Spleen (tissue), 11 donors: ENCODE results near the gene HK3. TPM values are rescaled to one million over a fixed set of nuclear protein-coding genes. Genes with fewer than 3 reads are reported as not detected.

Source experiments
- DNase-seq: peaks from one replicate; pipeline ENCODE4 v3.0.0-alpha.2; 2020
- H3K27ac ChIP-seq, 8 donors: fragments of 200-600 bp; sonication (generic) in 7 of 8; 1 replicate in 4 of 8; 2 replicates in 4 of 8; pipeline versions ENCODE4 v1.5.0 to v1.8.0; 2016 to 2021; ENCODE audit warnings: inconsistent platforms in 4 of 8, mild to moderate bottlenecking in 4 of 8, moderate library complexity in 1 of 8
- H3K27me3 ChIP-seq, 7 donors: fragments of 200-600 bp; sonication (generic) in 6 of 7; replicated peaks in 1 of 7; 1 replicate in 4 of 7; 2 replicates in 3 of 7; pipeline versions ENCODE4 v1.5.0 to v1.8.0; 2016 to 2021; ENCODE audit warnings: inconsistent platforms in 3 of 7, mild to moderate bottlenecking in 1 of 7
- H3K36me3 ChIP-seq, 6 donors: fragments of 200-600 bp; sonication (generic) in 5 of 6; 1 replicate in 4 of 6; 2 replicates in 2 of 6; pipeline versions ENCODE4 v1.5.0 to v1.8.0; 2016 to 2021; ENCODE audit warnings: inconsistent platforms in 2 of 6
- H3K4me1 ChIP-seq, 6 donors: fragments of 200-600 bp; sonication (generic) in 5 of 6; 1 replicate in 3 of 6; 2 replicates in 3 of 6; pipeline versions ENCODE4 v1.5.0 to v1.8.0; 2016 to 2021; ENCODE audit warnings: inconsistent platforms in 3 of 6
- H3K4me3 ChIP-seq, 8 donors: fragments of 200-600 bp; sonication (generic) in 7 of 8; 1 replicate in 4 of 8; 2 replicates in 4 of 8; pipeline versions ENCODE4 v1.5.0 to v1.8.0; 2016 to 2021; ENCODE audit warnings: inconsistent platforms in 4 of 8, mild to moderate bottlenecking in 4 of 8, moderate library complexity in 2 of 8
- H3K9me3 ChIP-seq, 8 donors: fragments of 200-600 bp; sonication (generic) in 7 of 8; 1 replicate in 4 of 8; 2 replicates in 4 of 8; pipeline versions ENCODE4 v1.5.0 to v1.8.0; 2016 to 2021; ENCODE audit warnings: inconsistent platforms in 4 of 8
- CTCF ChIP-seq, 11 experiments: fragments of 200-600 bp in 7 of 11; fragments of 450-650 bp in 4 of 11; sonication (generic) in 4 of 11; IDR thresholded peaks in 8 of 11; conservative IDR thresholded peaks in 3 of 11; 1 replicate in 7 of 11; 2 replicates in 4 of 11; pipeline versions ENCODE4 v1.4.0 to v1.8.0; 2016 to 2021; ENCODE audit warnings: antibody characterized with exemption in 11 of 11, inconsistent platforms in 4 of 11, mild to moderate bottlenecking in 1 of 11
- POLR2A ChIP-seq, 3 donors: fragments of 450-650 bp; IDR thresholded peaks; one replicate each; pipeline ENCODE4 v1.5.1; 2017; ENCODE audit warnings: antibody characterized with exemption in 3 of 3, mild to moderate bottlenecking in 1 of 3
- POLR2AphosphoS5 ChIP-seq, 3 donors: sonication (generic); formaldehyde crosslinking; IDR thresholded peaks; one replicate each; pipeline ENCODE4 v1.5.1; 2017; ENCODE audit warnings: antibody characterized with exemption in 3 of 3
- WGBS, 5 donors: extraction: QIAGEN DNeasy Blood & Tissue Kit in 3 of 5; methylation state at CpG; one replicate each; pipeline versions ENCODE4 v1.1.5 to v1.1.7; 2013 to 2018; 5-methylcytosine and 5-hydroxymethylcytosine counted together
- intact Hi-C: fragments of 100-400 bp; cut with DNase I; formaldehyde crosslinking; loops from one replicate; pipeline ENCODE4 v1.15.0; 2023; ENCODE audit warnings: low total_unique reads
- polyA plus RNA-seq, 3 donors: library from polyadenylated mRNA; stranded (reverse); fragments of 200-250 nt; gene quantifications; one replicate each; pipeline ENCODE4 v1.2.1, GENCODE V29; 2013
- total RNA-seq, 7 donors: library from RNA; depleted of rRNA in 3 of 7; stranded (reverse); fragments of >200 nt in 3 of 7; fragmentation: NEBNext Ultra II Directional in 4 of 7; extraction: Animal tissue kit (Norgen Biotek cat#: 25700) in 4 of 7; gene quantifications; one replicate each; pipeline versions ENCODE4 v1.1.0 to v1.2.1, GENCODE V29; 2016 to 2021
- donor health status: healthy with polysubstance abuse.
- donor health status: DM: no; HTN: no; CAD: no; lungs with moderate emphysema.
- donor health status: DM: no; HTN: no; CAD: no.
- donor health status: Bipolar disorder and iron deficiency.
- donor health status: healthy.
- donor health status: DM: no; HTN: no; CAD: no.
- donor health status: DM: yes; HTN: yes; CAD: no.

Gene HK3
- total and polyA plus RNA-seq, 10 donors = 38.8 to 369 (median 168) TPM

GRCh38 chr5:176884571-176884890 is 14.6 kb downstream of the HK3 start:
- intact Hi-C loops = no loop called here
- no peak overlapping the region for H3K4me3 ChIP-seq
- H3K36me3 ChIP-seq = peaks cover 0 to 100% (median 11%) of the 10 kb centered on the region in 6 donors
- no peak for TF ChIP-seq POLR2A (IDR thresholded peaks at IDR 0.05)
- TF ChIP-seq POLR2AphosphoS5 (IDR thresholded peaks at IDR 0.05) = no peak
- no peak for TF ChIP-seq CTCF (IDR thresholded peaks at IDR 0.05 in 8 of 11, conservative IDR thresholded peaks at IDR 0.05 in 3 of 11)
- peak; percentile 7 for DNase-seq
- H3K4me1 ChIP-seq = peaks cover 0 to 8% (median 0%) of the 10 kb centered on the region in 6 donors
- 67 to 87% (median 76%) methylated on average over 4 of the region's 4 CpGs for WGBS, 5 donors
- H3K27me3 ChIP-seq = peaks cover 0 to 7% (median 0%) of the 10 kb centered on the region in 7 donors
- H3K27ac ChIP-seq = no peak overlapping the region
- H3K9me3 ChIP-seq = no peaks in the 10 kb centered on the region

GRCh38 chr5:176883700-176884570 is 15.2 kb downstream of the HK3 start:
- H3K9me3 ChIP-seq = no peaks in the 10 kb centered on the region
- no peak overlapping the region for H3K27ac ChIP-seq
- intact Hi-C loops = no loop called here
- H3K36me3 ChIP-seq = peaks cover 0 to 99% (median 11%) of the 10 kb centered on the region in 6 donors
- H3K4me1 ChIP-seq = peaks cover 0 to 8% (median 0%) of the 10 kb centered on the region in 6 donors
- peaks cover 0 to 13% (median 0%) of the 10 kb centered on the region in 7 donors for H3K27me3 ChIP-seq
- DNase-seq = peak; percentile 21
- WGBS, 5 donors = 74 to 90% (median 87%) methylated on average over 17 of the region's 17 CpGs
- TF ChIP-seq POLR2AphosphoS5 (IDR thresholded peaks at IDR 0.05) = peak in 1 of 3 donors; percentile 28
- TF ChIP-seq CTCF (IDR thresholded peaks at IDR 0.05 in 8 of 11, conservative IDR thresholded peaks at IDR 0.05 in 3 of 11) = no peak
- H3K4me3 ChIP-seq = no peak overlapping the region

GRCh38 chr5:176882567-176882903 is 16.6 kb downstream of the HK3 start:
- Histone ChIP-seq H3K4me3 (no peak overlapping the region), H3K27ac (no peak overlapping the region), H3K36me3 (peaks cover 0 to 85% (median 11%) of the 10 kb centered on the region in 6 donors), H3K9me3 (no peaks in the 10 kb centered on the region), H3K27me3 (peaks cover 0 to 27% (median 0%) of the 10 kb centered on the region in 7 donors), H3K4me1 (peaks cover 0 to 8% (median 0%) of the 10 kb centered on the region in 6 donors)
- intact Hi-C loops = no loop called here
- DNase-seq = no peak
- TF ChIP-seq POLR2A (IDR thresholded peaks at IDR 0.05) = no peak
- WGBS, 5 donors = 40 to 52% (median 43%) methylated on average over 5 to 6 of the region's 6 CpGs

GRCh38 chr5:176881816-176882566 is 17.2 kb downstream of the HK3 start:
- H3K27me3 ChIP-seq = peaks cover 0 to 33% (median 0%) of the 10 kb centered on the region in 7 donors
- H3K9me3 ChIP-seq = no peaks in the 10 kb centered on the region
- WGBS, 5 donors = 85 to 91% (median 88%) methylated on average over 19 to 25 of the region's 25 CpGs
- H3K4me1 ChIP-seq = peaks cover 0 to 8% (median 0%) of the 10 kb centered on the region in 6 donors
- H3K36me3 ChIP-seq = peaks cover 0 to 79% (median 11%) of the 10 kb centered on the region in 6 donors
- H3K4me3 ChIP-seq = no peak overlapping the region
- TF ChIP-seq CTCF (IDR thresholded peaks at IDR 0.05 in 8 of 11, conservative IDR thresholded peaks at IDR 0.05 in 3 of 11) (no peak), POLR2AphosphoS5 (IDR thresholded peaks at IDR 0.05) (peak in 1 of 3 donors; percentile 29), POLR2A (IDR thresholded peaks at IDR 0.05) (no peak)
- intact Hi-C loops = no loop called here
- H3K27ac ChIP-seq = no peak overlapping the region
- peak; percentile 70 for DNase-seq
